Measurements from ENCODE around the gene CDC6.

Gene CDC6

DNA sequence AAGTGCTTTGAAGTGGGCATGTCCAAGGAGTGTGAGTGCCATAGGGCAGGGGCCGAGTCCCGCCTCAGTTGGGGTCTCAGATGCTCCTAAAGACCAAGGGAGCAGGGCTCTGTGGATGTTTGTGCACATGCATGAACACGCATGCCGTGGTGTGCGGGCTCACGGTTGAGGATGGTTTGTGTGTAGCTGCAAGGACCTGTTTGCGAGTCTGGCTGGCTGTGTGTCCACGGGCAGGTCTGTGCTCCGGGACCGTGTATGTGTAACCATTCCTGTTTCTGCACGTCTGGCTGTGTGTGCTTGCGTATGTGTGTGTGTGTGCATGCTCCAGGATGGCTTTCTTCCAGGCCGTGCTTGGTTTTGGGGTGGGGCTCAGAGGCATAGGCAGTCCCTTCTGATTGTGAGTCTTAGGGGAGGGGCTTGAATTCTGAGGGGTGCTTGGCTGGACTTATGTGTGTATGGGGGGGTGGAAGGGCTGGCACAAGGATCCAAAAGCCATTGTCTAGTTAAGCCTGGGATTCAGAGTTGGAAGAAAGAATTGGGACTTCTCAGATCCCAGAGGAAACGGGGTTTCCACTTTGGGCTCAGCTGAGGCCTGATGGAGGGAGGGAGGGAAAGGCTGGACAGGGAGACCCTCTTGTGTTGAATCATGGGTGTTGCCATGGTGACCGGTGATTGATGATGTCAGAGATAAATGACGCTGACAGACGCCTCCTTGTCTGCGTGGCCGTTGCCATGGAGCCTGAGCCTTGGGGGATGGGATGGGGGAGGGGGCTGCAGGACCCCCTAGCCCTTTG is 62.4 kb downstream of the CDC6 start:
- no peak overlapping the region for H3K4me3 ChIP-seq (ENCODE audit: low read depth, low read length)
- DNase-seq (ENCODE audit: low read depth): no peak

GRCh38 chr17:40350689-40351358 is 63.1 kb downstream of the CDC6 start:
- no peak for DNase-seq (ENCODE audit: low read depth)
- no peak overlapping the region for H3K4me3 ChIP-seq (ENCODE audit: low read depth, low read length)
- no peak for TF ChIP-seq CTCF (conservative IDR thresholded peaks at IDR 0.05; ENCODE audit: low read depth, low read length)

More for the DNA sequence above, 62.4 kb downstream of the CDC6 start:
- no peak for TF ChIP-seq CTCF (conservative IDR thresholded peaks at IDR 0.05; ENCODE audit: low read depth, low read length)

DNA sequence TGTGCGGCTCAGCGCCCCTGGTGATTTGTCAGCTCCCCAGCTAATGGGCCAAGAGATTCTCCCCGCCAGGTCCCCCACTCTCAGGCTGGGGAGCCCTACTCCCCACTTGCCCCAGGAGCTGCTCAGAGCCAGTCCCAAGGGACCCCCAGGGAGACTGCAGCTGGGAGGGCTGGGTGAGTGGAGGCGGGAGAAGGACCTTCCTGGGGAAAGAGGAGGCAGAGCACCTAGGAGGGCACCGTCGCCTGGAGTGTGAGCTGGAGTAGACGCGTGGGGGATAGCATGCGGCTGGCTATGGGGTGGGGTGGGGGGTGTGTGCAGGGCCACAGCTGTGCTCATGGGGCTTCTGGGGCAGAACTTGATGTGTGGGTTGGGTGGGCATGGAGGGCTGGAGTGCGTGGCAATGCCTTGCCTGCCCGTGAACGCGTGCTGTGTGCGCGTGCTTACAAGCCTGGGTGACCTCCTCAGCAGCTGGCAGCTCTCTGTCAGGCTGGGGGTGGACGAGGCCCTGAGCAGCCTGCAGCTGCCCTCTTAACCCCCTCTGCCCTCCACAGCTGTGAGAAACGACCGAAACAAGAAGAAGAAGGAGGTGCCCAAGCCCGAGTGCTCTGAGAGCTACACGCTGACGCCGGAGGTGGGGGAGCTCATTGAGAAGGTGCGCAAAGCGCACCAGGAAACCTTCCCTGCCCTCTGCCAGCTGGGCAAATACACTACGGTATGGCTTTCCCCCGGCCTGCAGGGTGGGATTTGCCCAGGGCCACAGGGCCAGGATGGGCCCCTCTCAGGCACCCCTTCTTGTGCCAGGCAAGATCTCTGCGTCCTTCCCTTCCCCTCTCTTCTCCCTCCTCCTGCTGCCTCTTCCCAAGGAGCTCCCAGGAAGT is 63.9 kb downstream of the CDC6 start:
- no peak overlapping the region for H3K4me3 ChIP-seq (ENCODE audit: low read depth, low read length)
- DNase-seq (ENCODE audit: low read depth): no peak
- no peak for TF ChIP-seq CTCF (conservative IDR thresholded peaks at IDR 0.05; ENCODE audit: low read depth, low read length)

- no peak for DNase-seq (ENCODE audit: low read depth)
- H3K4me3 ChIP-seq (ENCODE audit: low read depth, low read length): no peak overlapping the region
- no peak for TF ChIP-seq CTCF (conservative IDR thresholded peaks at IDR 0.05; ENCODE audit: low read depth, low read length)
These were observed 64.6 kb downstream of the CDC6 start for GRCh38 chr17:40352237-40352778.

DNA sequence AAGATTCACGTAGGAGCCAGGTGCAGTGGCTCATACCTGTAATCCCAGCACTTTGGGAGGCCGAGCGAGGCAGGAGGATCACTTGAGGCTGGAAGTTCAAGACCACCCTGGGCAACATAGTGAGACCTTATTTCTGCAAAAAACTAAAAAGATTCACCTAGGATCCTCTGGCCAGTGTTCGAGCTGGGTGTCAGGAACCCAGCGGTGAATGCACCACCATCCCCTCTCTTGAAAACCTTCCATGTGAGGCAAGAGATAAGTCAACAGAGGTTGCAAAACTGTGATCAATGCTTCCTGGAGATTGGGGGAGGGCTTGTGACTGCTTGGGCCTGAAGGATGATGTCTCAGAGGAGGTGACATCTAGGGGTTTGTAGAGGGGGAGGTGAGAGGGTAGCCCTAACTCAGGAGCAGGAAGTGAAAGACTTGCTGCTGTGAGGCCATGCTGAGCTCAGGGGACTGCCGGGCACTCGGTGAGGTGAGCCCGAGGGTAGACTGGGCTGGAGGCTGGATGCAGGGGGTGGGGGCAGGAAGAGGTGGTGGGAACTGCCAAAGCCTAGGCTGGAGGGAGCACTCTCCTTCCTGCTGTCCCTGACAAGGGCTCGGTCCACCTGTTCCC is 65.2 kb downstream of the CDC6 start:
- no peak overlapping the region for H3K4me3 ChIP-seq (ENCODE audit: low read depth, low read length)
- DNase-seq (ENCODE audit: low read depth): no peak
- no peak for TF ChIP-seq CTCF (conservative IDR thresholded peaks at IDR 0.05; ENCODE audit: low read depth, low read length)

Measured in choroid plexus epithelial cell (primary cell).